HK-2 (cell line): ENCODE data around the gene DAW1.
"Not testable (repeated sequence)": the region's sequence is repeated elsewhere in the genome, so short reads cannot be mapped to it uniquely, and the experiment has no call there.

ENCODE experiments used
- DNase-seq: peaks from one replicate; pipeline ENCODE4 v3.0.0-alpha.2; 2018; ENCODE audit not compliant: unreplicated experiment

The DAW1 gene, protein sequence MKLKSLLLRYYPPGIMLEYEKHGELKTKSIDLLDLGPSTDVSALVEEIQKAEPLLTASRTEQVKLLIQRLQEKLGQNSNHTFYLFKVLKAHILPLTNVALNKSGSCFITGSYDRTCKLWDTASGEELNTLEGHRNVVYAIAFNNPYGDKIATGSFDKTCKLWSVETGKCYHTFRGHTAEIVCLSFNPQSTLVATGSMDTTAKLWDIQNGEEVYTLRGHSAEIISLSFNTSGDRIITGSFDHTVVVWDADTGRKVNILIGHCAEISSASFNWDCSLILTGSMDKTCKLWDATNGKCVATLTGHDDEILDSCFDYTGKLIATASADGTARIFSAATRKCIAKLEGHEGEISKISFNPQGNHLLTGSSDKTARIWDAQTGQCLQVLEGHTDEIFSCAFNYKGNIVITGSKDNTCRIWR

DNA sequence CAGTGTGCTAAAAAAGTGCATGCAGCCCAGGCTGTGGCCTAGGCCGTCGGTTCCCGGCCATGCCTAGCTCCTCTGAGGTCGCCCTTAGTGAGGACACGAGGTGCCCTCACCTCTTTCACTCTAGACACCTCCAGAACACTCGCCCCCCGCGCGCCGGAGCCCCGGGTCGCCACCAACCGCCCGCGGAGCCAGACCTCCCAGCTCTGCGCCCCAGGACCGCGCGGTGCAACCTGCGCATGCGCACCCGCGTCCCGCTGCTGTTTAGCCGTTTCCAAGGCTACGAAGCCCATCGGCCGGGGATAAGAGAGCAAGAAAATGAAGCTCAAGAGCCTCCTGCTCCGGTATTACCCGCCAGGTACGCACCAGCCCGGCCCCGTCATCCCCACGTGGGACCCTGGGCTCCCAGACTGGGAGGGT, at the start of gene DAW1:
Gene DAW1 (plus strand): TSS at position 257 of the 417 bp plus-strand sequence. CDS start 59 bp downstream, at position 316.
- no peak for DNase-seq

DNA sequence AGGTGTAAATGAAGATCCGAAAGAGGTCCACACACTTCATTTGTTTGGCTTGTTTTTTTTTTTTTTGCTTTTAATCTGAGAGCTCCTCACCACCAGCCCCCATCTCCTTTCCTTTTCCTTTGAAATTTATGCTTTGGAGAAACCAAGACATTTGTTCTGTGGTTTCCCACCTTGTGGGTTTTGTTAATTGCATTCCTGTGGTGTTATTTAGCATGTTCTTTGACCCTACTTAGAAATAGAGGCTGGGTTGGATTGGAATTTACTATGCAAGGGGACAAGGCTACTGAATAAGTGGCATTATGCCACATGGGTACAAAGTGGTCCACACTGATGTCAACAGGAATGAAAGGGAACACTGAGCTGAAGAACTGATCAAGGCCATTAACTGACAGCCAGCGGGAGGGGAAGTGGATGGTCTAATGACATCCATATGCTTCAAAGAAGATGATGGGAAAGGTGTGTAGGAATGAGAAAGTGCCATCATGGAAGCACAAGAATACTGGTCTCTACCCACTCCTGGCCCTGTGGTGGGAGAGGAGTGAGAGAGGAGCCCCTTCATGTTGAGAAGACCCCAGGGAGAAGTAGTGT, 48.9 kb upstream of the DAW1 start:
- DNase-seq, result no peak

DNA sequence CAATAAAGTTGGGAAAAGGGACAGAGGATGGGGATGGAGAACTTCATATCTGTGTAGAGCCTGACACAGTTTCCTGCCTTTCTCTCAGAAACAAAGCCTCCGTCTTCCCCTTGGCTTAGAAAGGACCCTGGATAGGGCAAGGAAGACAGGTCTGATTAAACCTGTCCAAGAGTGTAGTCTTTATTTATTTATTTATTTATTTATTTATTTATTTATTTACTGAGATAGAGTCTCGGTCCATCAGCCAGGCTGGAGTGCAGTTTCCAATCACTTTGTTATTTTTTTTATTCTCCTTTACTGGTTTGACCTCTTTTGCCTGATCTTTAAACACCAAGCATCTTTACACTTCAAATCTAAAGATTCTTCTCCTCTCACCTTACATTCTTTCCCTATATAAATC, 47.5 kb upstream of the DAW1 start:
- no peak for DNase-seq

DNA sequence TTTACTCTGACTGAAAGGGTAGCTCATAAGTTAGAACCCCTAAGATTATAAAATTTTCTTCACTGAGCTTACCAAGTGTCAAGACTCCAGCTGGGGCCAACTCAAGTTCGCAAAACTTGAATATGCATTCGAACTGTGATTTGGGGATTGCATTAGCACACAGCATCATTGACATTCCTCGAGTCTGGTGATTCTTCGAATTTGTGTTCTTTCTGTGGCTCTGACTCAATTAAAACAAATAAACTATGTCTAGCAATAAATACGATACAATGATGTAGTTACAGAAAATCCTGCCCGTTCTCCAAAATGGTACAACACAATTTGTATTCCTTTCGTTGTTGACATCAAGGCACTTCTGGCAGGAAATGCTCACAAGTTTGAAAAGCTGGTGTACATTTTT, 46.7 kb upstream of the DAW1 start:
- DNase-seq, result no peak

DNA sequence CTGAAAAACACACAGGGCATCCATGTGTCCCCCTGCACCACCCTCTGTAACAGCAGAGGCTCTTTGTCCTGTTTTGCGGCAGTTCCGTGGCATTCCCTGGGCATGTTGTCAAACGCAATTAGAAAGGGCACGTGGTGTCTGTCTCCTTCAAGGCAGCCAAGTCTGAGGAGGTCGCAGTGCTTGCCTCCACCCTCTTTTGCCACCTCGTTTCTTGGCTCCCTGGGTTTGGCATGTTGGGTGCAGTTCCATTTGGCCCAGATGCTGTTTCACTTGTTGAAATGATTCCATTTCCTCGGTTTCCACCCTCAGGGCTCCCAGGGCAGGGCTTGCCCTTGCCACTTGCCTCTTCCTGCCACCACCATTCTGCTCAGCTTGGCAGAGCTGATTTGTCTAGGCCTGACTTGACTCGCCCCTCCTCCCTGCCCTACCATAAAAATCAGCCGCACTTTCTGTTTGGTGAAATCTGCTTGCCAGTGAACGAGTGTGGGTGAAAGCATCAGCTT, 45.4 kb upstream of the DAW1 start:
- DNase-seq, result no peak

DNA sequence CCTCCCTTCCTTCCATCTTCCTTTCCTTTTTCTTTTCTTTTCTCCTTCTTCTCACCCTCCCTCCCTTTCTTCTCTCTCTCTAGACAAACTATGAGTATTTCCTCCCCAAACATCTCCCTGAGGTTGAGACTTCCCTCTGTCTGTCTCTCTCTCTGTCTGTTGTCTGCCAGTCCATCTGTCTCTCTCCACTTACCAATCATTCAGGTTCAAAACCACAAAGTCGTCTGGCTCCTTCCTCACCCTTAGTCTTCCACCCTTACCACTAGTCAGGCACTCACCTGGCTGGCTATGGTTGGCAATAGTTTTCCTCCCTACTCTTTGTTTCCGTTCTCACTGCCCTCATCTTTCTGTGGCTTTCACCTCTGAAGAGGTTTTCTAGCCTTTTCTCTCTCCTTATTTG, 44.9 kb upstream of the DAW1 start:
- DNase-seq, result no peak

DNA sequence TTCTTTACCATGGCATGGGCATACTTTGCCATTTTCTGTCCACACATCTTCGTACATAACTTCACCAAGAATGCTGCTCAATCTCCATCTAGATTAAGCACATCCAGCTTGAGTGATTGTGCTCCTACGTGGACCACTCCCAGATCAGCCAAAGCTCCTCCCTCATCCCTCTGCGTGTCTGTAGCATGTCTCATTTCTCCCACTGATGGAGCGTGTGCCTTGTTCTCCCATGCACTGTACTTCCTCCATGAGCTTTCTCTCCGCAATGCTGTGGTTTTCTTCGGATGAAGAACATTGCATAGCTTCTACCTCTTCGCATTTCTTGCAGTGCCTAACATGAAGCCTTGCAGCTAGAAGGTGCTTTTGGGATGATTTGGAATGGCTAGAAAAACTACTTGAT, 44.3 kb upstream of the DAW1 start:
- no peak for DNase-seq

DNA sequence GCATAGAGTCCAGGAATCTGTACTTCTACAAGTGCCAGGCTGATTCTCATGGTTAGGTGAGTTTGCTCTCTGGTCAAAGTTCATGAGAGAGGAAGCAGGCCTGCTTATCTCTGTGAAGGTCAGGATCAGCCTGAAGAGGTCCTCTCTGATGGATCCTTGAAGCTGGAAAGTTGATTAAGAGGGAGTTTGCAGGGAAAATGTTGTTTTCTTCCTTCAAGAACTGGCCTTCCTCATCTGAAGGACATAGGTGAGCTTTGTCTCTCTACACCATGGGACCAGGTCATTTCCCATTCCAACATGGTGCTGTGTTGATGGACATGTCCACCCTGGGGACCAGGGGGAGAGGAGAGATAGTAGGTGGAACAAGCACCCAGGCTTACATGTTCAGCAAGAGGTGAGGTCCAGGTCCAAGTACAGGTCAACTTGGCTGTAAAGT, 42.9 kb upstream of the DAW1 start:
- DNase-seq, result no peak

DNA sequence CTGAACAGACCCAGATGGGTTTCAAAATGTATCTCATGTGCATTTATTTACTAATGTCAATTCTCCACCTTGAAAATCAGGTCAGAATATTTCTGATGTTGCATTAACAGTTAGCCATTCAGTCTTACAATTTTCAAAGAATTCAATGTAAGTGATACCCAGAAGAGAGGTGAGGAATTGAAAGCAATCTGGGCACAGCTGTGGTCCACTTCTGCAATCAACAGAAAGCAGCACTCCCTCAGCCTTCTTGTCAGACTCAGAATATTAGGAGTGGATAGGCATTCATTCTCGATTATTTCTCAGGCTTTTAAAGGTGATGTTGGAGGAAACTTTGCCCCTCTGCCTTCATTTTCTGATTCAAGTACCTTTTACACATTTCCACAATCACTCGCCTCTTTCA, 42.1 kb upstream of the DAW1 start:
- no peak for DNase-seq

DNA sequence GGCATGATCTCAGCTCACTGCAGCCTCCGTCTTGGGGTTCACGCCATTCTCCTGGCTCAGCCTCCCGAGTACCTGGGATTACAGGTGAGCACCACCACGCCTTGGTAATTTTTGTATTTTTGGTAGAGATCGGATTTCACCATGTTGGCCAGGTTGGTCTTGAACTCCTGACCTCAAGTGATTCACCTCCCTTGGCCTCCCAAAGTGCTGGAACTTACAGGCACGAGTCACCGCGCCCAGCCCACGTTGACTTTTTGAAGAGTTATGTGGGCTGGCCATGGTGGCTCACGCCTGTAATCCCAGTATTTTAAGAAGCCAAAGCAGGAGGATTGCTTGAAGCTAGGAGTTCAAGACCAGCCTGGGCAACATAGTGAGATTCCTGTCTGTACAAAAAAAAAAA, 37.0 kb upstream of the DAW1 start:
- no peak for DNase-seq

DNA sequence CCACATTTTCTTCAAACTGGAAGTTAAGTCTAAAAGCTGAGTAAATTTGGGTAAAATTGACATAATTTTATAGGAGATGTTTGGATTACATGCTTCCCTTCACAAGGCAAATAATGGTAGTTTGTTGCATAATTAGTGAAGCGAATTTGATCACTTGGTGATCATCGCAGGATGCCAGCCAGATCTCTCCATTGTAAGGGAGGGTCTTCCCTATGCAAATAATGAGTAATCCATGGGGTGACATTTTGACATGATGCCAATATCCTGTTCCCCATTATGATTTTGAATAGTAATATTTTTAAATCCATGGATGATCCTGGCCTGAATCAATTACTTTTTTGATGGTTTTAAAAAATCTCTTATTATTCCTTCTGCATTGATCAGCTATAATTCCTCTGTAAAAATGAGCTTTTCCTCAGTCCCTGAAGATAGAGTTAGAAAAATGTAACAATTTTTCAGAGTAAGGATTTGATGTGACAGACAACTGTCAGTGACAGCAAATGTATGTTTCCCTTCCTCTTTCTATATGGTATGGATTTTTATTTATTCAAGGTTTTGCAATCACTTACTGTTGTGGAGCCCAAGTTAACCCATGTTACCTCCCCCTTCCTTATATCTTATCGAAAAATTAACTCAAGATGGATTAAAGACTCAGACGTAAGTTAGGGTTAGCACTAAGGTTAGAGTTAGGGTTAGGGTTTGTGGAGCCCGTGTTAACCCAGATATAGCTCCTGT, 36.3 kb upstream of the DAW1 start:
- DNase-seq, result no peak

DNA sequence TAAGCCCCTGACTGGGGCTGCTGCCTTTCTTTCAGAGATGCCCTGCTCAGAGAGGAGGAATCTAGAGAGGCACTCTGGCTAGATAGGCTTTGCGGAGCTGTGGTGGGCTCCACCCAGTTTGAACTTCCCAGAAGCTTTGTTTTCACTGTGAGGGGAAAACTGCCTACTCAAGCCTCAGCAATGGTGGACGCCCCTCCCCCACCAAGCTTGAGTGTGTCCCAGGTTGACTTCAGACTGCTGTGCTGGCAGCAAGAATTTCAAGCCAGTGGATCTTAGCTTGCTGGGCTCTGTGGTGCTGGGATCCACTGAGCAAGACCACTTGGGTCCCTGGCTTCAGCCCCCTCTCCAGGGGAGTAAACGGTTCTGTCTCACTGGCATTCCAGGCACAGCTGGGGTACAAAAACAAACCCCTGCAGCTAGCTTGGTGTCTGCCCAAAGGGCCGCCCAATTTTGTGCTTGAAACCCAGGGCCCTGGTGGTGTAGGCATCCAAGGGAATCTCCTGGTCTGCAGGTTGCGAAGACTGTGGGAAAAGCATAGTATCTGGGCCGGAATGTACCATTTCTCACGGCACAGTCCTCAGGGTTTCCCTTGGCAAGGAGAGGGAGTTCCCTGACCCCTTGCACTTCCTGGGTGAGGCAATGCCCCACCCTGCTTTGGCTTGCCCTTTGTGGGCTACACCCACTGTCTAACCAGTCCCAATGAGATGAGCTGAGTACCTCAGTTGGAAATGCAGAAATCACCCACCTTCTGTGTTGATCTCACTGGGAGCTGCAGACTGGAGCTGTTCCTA, 31.9 kb upstream of the DAW1 start:
- not testable (repeated sequence) for DNase-seq

DNA sequence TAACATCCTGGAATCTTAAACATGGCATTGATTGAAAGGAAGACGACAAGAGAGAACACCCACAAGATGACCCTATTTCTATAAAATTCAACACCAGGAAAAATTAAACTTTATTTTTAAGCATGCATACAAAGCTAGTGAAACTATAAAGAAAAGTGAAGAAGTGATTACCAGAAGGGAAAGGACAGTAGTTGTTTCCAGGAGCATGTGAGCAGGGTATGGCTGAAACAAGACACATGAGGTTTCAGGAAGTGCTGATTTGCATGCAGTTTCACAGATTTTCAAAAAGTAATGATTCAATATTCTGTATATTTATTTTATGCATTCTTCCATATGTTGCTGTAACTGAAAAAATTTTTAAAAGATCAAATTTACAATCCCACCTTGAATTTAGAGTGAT, 24.6 kb upstream of the DAW1 start:
- DNase-seq, result no peak

DNA sequence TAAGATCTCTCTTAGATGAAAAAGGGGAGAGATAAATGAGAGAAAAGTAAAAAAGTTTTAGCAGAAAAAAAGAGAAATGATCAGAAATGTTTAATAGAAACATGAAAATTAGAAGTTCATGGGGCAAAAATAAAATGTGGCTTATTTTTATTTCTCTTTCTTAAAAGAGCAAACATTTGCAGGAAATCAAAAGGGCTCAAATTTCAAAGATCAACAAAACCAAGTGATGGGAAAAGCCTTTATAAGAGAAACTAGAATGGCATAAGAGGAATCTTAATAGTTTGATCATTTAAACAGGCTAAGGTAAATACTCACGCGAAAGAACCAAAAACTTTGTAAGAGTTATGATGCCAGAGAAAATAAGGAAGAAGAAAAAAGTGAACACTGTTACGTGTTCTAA, 23.3 kb upstream of the DAW1 start:
- no peak for DNase-seq

DNA sequence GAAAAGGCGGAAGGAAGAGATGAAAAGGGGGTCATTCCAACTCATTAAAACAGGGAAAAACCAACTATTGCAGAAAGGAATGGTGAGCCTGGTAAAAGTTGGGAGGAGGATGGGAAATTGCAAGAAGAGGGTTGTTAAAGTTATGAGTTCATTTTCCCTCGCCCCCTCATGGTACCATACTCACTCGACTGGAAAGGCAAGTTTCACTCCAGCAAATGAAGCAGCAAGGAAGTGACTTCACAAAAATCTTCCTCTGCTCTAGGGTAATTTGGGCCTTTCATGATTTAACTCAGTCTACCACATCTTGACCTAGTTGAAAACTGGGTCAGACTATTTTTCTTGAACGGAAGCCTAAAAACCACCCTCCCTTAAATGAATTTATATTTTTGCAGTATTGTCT, 22.8 kb upstream of the DAW1 start:
- no peak for DNase-seq

DNA sequence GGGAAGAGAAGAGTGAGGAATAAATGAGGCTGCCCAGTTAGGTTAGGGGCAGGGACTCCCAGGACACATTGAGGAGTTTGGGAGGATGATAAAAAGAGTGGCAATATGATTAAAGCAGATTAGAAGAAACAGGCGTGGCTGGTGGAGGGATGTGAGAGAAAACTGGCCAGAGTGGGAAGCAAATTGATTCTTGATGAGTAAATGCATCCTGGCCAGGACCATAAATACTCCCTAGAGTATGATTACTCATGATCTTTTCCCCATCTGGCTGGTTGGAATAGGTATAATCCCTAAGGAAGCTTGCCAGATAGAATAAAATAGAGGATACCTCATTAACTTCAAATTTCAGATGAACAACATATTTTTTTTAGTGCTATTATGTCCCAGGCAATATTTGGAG, 21.5 kb upstream of the DAW1 start:
- DNase-seq, result no peak

DNA sequence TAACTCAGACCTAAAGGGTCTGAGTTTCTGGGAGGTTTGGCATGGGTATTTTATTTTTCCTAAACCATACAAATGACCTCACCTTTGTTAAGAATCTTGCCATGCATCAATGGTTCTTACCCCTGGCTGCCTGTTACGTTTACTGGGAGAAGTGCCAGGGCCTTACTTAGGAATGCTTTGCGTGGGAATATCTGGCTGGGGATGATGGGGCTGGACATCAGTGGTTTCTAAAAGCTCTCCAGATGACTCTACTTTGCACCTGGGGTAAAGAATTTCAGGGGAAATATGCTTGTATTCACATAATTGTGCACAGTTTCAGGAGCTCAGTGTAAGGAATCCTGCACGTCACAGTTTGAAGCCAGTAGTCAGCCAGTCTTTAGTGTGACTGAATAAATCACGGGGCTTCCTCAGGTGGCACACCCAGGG, 18.2 kb upstream of the DAW1 start:
- DNase-seq, result peak; percentile 86

DNA sequence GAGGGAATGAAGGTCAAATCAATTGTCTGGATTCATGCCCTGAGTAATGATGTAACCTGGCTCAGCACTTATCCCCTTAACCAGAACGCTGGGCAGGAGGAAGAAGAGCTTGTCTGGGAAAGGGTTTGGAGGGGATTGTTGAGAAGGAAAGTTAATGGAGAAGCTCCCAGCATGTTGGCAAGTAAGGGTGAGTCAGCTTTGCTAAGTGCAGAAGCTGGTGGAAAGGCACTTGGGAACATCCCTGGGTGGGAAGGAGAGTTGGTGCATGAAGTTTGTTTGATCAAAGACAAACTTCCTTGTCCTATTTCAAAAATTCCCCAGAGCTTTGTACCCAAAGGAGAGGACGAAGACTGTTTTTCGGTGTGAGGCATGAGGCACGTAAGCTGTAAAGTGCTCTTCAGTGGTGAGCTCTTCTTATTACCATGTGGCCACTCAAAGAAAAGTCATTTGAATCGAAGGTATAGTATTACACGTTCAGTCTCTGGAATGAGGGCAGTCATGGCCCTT, 17.6 kb upstream of the DAW1 start:
- DNase-seq, result peak; percentile 80

DNA sequence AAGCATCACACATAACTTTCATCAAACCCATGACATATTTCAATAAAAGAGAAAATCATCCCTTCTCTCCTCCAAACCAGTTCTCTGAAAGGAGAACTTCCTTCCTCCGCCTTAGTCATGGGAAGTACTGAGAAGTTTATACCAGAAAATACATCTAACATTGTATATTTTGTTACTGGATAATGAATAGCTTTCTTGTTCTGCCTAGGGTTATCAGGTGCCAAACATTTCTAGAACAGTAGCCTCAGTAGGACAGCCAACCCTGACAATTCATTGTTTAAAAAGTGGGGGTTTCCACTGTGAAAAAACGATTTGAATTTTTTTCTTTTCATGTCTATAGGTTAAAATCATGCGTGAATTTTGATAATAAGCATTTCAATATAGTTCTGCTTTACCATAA, 16.0 kb upstream of the DAW1 start:
- DNase-seq, result no peak

DNA sequence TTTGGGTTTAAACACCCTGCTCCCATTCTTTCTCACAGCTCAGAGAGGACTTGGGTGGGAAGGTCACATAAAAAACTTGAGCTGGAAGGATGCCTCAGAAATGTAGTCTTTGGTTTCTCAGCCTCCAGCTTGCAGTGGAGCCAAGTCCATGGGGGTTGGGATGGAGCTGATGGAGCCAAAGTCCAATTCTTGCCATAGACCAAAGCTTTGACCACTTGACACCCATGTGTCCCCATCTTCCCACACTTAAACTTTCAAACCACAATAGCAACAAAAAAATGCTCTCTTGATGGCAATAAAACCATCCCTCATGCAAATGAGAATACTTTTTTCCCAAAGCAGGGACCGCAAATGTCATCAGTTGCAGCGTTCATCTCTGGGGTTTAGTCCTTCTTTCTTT, 14.7 kb upstream of the DAW1 start:
- no peak for DNase-seq

DNA sequence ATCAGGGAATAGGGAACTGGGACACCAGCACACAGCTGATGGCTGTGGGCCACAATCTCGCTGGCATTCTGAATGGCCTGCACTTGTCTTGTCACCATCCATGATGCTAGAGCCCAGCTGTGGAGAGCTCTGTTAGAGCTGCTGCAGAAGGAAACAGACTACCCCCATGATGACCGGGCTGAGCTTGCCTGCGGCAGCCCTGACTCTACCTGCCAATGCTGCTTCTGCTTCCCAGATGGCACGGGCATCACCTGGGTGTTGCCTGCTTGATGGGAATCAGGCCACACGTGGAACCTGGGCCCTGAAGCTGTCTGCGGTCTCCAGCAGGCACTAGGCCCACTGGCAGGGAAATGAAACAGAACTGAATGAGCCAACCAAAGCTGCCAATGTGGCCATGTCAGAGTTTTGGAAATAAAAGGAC, 11.2 kb upstream of the DAW1 start:
- DNase-seq, result no peak

DNA sequence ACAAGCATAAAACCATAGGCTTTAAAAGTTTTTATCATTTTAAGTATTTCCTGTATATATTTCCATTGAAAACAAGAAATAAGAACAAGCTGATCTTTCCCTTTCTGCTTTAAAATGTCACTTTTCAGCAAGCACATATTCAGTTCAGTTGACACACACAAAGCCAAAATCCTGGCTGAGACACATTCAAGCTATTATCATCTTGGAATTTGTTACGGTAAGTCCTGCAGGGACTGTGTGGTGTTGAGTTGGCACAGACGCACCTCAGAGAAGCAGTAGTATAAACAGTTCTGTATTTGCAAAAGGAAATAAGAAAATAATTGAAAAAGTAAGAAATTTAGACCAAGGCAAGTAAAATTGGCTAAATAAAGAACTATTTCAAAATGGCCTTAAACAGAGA, 10.4 kb upstream of the DAW1 start:
- no peak for DNase-seq
